OCI-LY1 (cell line): ENCODE results near the gene HOXA5.

Experiments used
- CTCF ChIP-seq: fragments of 200-600 bp; sonication (generic), shearing (Covaris generic); IDR thresholded peaks from 2 replicates; pipeline ENCODE4 v1.5.1; 2017; ENCODE audit warnings: mild to moderate bottlenecking, antibody characterized with exemption, low read length, moderate library complexity, mixed read lengths
- EZH2 ChIP-seq: fragments of 200-600 bp; sonication (generic), shearing (Covaris generic); IDR thresholded peaks from 2 replicates; pipeline ENCODE4 v1.8.0; 2017; ENCODE audit warnings: borderline replicate concordance, mixed run types, mild to moderate bottlenecking, antibody characterized with exemption, low read length, moderate library complexity, mixed read lengths

- no peak for TF ChIP-seq CTCF
- TF ChIP-seq EZH2, result no peak
Measured at GRCh38 chr7:27099453-27100370, 43.8 kb downstream of the HOXA5 start.
